ENCODE measurements around the gene ABHD1. TPM values are rescaled to one million over a fixed set of nuclear protein-coding genes. Genes with fewer than 3 reads are reported as not detected.

ABHD1 gene
- total RNA-seq, 4 donors from 2014 or later, result 0.61 to 2.3 (median 1.2) TPM

DNA sequence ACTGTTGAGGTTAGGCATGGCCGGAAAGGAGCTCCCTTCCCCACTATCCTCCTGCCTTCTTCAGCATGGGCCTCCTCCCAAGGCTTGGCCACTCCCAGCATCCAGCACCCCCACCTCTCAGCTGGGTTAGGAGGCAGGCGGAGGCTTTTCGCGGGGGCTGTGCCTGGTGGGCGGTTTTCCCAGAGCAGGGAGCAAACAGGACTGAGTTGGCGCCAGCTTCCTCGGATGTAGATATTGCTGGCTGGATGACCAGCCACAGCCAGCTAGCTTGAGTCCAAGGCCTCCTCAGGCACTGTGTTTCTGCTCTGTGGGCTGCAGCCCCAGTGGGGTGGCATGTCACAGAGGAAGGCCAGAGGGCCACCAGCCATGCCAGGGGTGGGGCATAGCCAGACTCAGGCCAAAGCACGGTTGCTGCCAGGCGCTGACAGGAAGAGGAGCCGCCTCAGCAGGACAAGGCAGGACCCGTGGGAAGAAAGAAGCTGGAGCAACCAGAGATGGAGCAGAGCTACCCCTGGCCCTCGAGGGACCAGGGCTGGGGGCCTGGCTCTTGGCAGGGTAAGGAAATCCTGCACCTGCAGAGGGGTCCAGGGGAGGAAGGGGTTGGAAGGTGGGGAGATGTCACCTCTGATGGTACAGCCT lies 25.3 kb downstream of the ABHD1 start, which contains the start of gene TCF23:
Gene TCF23, plus strand, starts transcription at position 204 of the 639 bp plus-strand sequence. Its CDS starts 130 bp downstream, at position 334.
- TF ChIP-seq POLR2A (IDR thresholded peaks at IDR 0.05), result no peak
- H3K27ac ChIP-seq, result no peak within 1 kb of the TSS
- DNase-seq, result no peak
- no peaks in the 10 kb centered on the region for H3K9me3 ChIP-seq
- no peak within 1 kb of the TSS for H3K4me3 ChIP-seq
- intact Hi-C loops (cut with DNase I; ENCODE audit: low total_unique reads), result no loop called here
- H3K4me1 ChIP-seq, result no peaks in the 10 kb centered on the region
- H3K27me3 ChIP-seq, result no peaks in the 10 kb centered on the region
- in situ Hi-C loops (cut with MboI; ENCODE audit: low sequenced_read_pairs in 4 of 4), result no loop called here
- no peak for ATAC-seq
- no peaks in the 10 kb centered on the region for H3K36me3 ChIP-seq

DNA sequence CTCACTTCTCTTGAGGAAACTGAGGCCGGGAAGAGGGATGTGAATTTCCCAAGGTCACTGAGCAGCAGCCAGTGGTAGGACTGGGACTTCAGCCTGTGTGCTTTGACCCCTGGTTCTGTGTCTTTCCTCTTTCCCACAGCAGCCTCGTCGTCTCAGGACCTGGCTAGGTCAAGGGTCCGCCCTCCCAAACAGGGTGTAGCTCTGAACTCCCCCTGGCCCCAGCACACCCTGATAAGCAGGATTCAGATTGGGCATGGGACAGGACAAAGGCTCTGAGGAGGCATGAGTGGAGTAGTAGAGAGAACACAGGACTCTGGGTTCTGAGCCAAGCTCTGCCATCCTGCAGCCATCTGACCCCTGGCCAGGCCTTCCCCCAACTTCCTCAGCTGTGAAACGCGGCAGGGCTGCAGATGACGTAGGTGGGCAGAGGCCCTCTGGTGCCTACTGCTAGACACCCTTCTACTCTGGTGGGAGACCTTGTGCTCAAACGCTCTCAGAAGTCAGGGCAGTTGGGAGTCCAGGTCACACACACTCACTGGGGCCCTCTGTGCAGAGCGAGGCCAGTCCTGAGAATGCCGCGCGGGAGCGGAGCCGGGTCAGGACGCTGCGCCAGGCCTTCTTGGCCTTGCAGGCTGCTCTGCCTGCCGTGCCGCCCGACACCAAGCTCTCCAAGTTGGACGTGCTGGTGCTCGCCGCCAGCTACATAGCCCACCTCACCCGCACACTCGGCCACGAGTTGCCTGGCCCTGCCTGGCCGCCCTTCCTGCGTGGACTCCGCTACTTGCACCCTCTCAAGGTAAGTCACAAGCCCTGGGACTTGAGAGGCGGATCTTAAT lies 26.2 kb downstream of the ABHD1 start:
- ATAC-seq (no peak), DNase-seq (no peak)
- Histone ChIP-seq H3K27ac (no peak overlapping the region), H3K36me3 (no peaks in the 10 kb centered on the region), H3K9me3 (no peaks in the 10 kb centered on the region), H3K4me1 (no peaks in the 10 kb centered on the region), H3K27me3 (no peaks in the 10 kb centered on the region), H3K4me3 (no peak overlapping the region)
- in situ Hi-C loops (cut with MboI; ENCODE audit: low sequenced_read_pairs in 4 of 4), result no loop called here
- intact Hi-C loops (cut with DNase I; ENCODE audit: low total_unique reads), result no loop called here
- no peak for TF ChIP-seq POLR2A (IDR thresholded peaks at IDR 0.05)
- TF ChIP-seq, protein P1, sequence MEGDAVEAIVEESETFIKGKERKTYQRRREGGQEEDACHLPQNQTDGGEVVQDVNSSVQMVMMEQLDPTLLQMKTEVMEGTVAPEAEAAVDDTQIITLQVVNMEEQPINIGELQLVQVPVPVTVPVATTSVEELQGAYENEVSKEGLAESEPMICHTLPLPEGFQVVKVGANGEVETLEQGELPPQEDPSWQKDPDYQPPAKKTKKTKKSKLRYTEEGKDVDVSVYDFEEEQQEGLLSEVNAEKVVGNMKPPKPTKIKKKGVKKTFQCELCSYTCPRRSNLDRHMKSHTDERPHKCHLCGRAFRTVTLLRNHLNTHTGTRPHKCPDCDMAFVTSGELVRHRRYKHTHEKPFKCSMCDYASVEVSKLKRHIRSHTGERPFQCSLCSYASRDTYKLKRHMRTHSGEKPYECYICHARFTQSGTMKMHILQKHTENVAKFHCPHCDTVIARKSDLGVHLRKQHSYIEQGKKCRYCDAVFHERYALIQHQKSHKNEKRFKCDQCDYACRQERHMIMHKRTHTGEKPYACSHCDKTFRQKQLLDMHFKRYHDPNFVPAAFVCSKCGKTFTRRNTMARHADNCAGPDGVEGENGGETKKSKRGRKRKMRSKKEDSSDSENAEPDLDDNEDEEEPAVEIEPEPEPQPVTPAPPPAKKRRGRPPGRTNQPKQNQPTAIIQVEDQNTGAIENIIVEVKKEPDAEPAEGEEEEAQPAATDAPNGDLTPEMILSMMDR (IDR thresholded peaks at IDR 0.05 in 4 of 5, conservative IDR thresholded peaks at IDR 0.05 in 1 of 5), result no peak

DNA sequence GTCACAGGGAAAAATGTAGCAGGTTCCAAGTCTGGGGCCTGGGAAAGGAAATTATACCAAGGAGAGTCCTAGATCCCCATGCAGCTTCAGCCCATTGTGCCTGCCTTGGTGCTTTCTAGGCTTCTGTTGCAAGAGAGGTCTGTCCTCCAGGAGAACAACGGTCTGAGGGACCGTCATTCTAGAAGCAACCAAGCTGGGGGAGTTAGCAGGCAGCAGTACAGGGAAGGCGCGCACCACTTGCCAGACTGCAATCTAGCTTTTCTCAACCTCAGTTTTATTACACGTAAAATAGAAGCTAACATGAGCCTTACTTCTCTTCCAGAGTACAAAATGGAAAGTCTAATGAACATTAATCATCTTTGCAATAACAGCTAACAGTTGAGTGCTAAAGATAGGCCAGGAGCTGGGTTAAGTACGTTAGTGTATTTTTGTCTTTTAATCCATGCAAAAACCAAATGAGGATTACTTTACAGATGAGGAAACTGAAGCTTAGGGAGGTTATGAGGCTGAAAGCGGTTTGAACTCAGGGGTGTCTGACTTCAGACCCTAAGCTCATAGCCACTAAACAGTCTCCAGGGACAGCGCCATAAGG lies 27.1 kb downstream of the ABHD1 start:
- ATAC-seq (no peak), DNase-seq (no peak)
- H3K36me3 ChIP-seq, result no peaks in the 10 kb centered on the region
- no peaks in the 10 kb centered on the region for H3K27me3 ChIP-seq
- H3K4me3 ChIP-seq, result no peak overlapping the region
- H3K27ac ChIP-seq, result no peak overlapping the region
- H3K4me1 ChIP-seq, result no peaks in the 10 kb centered on the region
- in situ Hi-C loops (cut with MboI; ENCODE audit: low sequenced_read_pairs in 4 of 4) (no loop called here), intact Hi-C loops (cut with DNase I; ENCODE audit: low total_unique reads) (no loop called here)
- no peak for TF ChIP-seq POLR2A (IDR thresholded peaks at IDR 0.05)
- TF ChIP-seq, protein P1 (IDR thresholded peaks at IDR 0.05 in 4 of 5, conservative IDR thresholded peaks at IDR 0.05 in 1 of 5), result no peak
- no peaks in the 10 kb centered on the region for H3K9me3 ChIP-seq

DNA sequence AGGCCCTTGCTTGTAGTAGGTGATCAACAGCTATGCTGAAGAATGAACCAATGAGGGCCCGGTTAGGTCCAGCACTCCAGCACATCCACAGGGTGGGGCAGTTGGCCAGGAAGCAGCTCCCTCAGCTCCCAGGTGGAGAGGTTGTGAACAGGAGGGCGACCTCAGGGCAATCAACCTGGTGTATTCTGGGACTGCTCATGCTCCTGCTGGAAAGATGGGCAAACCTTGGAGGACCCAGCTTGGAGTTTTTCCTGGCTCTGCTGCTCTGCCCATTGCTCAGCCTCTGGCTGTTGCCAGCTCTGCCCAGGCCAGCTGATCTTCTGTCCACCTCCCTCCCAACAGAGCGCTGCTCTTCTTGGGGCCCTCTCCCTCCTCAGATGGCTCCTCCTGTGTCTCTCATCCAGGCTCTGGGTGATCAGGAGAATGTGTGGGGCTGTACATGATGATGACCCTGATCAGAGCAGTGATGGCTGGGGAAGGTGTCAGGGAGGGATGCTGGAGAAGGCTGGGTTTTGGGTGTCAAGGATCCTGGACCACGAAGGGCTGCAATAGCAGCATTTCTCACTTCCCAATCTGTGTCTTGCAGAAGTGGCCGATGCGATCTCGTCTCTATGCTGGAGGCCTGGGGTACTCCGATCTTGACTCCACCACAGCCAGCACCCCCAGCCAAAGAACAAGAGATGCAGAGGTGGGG lies 28.6 kb downstream of the ABHD1 start:
- in situ Hi-C loops (cut with MboI; ENCODE audit: low sequenced_read_pairs in 4 of 4), result no loop called here

More for the DNA sequence above, 28.6 kb downstream of the ABHD1 start:
- Histone ChIP-seq H3K27ac (no peak overlapping the region), H3K27me3 (no peaks in the 10 kb centered on the region), H3K4me3 (no peak overlapping the region), H3K4me1 (no peaks in the 10 kb centered on the region), H3K36me3 (no peaks in the 10 kb centered on the region), H3K9me3 (no peaks in the 10 kb centered on the region)
- TF ChIP-seq POLR2A (IDR thresholded peaks at IDR 0.05), result no peak
- TF ChIP-seq, protein P1 (IDR thresholded peaks at IDR 0.05 in 4 of 5, conservative IDR thresholded peaks at IDR 0.05 in 1 of 5), result no peak
- intact Hi-C loops (cut with DNase I; ENCODE audit: low total_unique reads), result no loop called here
- no peak for ATAC-seq
- DNase-seq, result no peak
